Cardiac fibroblast (primary cell): ENCODE measurements around the gene AFF3.

Experiments
- DNase-seq, 2 donors: peaks; one replicate each; pipeline versions ENCODE4 v3.0.0 to v3.0.0-alpha.2; 2010; ENCODE audit warnings: low read depth in 2 of 2
- H3K4me3 ChIP-seq, 2 donors: replicated peaks in 1 of 2; 1 replicate in 1 of 2; 2 replicates in 1 of 2; pipeline ENCODE4 v1.5.1; 2011; ENCODE audit warnings: low read depth in 2 of 2, low read length in 2 of 2, mild to moderate bottlenecking in 2 of 2, moderate library complexity in 1 of 2
- TF ChIP-seq, protein P1 (sequence below): IDR thresholded peaks from one replicate; pipeline ENCODE4 v1.5.1; 2011; ENCODE audit warnings: low read depth, mild to moderate bottlenecking, low read length, inconsistent platforms

AFF3 gene

DNA sequence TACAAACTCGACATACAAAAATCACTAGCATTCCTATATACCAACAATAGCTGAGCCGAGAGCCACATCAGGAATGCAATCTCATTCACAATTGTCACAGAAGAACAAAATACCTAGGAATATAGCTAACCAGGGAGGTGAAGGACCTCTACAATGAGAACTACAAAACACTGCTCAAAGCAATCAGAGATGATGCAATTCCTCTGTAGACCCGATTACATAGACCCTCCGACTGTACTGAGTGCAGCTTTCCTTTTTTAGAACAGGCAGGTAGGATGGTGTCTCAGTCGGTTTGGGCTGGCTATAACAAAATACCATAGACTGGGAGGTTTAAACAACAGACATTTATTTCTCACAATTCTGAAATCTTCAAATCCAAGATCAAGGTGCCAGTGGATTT is 513.1 kb downstream of the AFF3 start:
- no peak for DNase-seq
- TF ChIP-seq, protein P1, sequence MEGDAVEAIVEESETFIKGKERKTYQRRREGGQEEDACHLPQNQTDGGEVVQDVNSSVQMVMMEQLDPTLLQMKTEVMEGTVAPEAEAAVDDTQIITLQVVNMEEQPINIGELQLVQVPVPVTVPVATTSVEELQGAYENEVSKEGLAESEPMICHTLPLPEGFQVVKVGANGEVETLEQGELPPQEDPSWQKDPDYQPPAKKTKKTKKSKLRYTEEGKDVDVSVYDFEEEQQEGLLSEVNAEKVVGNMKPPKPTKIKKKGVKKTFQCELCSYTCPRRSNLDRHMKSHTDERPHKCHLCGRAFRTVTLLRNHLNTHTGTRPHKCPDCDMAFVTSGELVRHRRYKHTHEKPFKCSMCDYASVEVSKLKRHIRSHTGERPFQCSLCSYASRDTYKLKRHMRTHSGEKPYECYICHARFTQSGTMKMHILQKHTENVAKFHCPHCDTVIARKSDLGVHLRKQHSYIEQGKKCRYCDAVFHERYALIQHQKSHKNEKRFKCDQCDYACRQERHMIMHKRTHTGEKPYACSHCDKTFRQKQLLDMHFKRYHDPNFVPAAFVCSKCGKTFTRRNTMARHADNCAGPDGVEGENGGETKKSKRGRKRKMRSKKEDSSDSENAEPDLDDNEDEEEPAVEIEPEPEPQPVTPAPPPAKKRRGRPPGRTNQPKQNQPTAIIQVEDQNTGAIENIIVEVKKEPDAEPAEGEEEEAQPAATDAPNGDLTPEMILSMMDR: no peak
- H3K4me3 ChIP-seq: no peak overlapping the region

DNA sequence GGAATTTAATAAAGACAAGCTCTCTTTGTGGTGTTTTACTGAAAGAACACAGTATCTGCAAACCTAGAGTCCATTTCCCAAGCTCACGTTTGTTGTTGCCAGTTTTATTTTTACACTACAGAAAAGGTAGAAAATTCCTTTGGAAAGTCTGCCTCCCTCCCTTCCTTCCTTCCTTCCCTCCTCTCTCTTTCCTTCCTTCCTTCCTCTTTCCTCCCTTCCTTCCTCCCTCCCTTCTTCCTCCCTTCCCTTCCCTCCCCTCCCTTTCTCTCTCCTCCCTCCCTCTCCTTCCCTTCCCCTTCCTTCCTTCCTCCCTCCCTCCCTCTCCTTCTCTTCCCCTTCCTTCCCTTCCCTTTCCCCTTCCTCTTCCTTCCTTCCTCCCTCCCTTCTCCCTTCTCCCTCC is 516.2 kb downstream of the AFF3 start:
- DNase-seq: no peak
- H3K4me3 ChIP-seq: no peak overlapping the region
- TF ChIP-seq, protein P1: no peak

DNA sequence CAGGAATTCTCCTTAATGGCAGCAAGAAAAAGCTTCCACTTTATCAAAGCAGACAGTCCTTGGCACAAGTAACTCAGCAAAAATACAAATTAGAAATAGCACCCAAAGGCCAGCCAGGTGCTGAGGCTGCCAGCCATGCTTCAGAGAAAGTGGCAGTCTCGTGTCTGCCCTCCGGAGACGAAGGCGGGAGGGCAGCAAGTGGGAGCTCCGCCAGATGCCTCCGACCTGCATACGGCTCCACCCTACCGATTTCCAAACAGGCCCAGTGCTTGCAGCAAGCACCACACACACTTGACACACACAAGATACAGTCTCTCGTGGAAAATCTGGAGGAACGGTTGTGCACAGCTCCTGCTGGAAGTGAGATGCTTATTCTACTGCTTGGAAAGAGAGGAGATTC is 517.7 kb downstream of the AFF3 start:
- TF ChIP-seq, protein P1: no peak
- no peak for DNase-seq
- H3K4me3 ChIP-seq: no peak overlapping the region

DNA sequence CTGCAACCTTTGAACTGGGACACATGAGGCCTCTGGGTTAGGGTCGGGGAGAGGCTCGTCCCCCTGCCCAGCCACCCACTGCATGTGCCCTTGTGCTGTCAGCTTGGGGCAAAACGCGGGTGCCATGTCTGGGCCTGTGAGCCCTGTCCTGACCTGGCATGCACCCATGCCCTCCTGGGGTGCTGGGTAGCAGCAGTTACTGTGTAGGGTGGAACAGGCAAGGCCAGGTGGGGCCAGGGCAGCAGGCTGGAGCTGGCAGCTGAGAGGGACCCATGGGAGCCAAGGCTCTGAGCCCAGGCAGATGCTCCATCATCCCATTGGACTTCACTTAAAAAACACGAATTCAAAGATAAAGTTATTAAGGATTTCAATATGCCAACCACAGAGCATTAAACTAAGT is 518.8 kb downstream of the AFF3 start:
- DNase-seq: no peak
- no peak overlapping the region for H3K4me3 ChIP-seq
- TF ChIP-seq, protein P1: no peak

DNA sequence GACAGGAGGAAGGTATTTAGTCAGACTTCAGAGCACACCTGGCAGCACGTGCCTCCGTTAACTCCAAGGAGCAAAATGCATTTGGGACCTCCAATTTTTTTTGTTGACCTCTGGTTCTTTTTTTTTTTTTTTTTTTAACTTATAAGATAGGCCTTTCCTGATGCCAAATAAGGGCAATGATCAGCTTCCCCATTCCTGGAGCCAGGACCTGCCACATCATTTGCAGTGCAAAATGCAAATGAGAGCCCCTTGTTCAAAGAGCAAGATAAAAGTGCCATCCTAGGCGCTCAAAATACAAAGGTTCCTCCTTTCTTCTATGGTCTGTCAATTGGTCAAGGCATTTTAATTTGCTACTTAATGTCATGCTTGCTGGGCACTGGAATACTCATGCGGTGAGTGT is 519.4 kb downstream of the AFF3 start:
- TF ChIP-seq, protein P1: no peak
- no peak for DNase-seq
- no peak overlapping the region for H3K4me3 ChIP-seq

DNA sequence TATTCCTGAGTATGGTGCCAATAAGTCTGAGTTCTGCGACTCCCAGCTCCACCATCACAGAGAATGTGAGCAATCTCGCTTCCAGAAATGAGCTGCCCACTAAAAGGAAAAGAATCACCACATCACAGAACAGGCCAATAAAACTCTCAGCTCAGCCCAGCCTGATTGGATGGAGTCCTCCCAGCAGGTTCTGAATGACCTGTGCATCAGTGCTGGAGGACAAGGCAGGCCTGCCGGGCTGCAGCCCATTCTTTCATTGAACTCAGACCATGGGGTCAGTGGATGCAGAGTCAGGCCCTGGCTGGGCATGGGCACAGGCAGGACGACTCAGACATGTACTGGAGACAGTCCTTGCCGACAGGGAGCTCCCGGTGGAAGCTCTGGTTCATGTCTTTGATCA is 519.9 kb downstream of the AFF3 start:
- H3K4me3 ChIP-seq: no peak overlapping the region
- DNase-seq: no peak
- TF ChIP-seq, protein P1: no peak

DNA sequence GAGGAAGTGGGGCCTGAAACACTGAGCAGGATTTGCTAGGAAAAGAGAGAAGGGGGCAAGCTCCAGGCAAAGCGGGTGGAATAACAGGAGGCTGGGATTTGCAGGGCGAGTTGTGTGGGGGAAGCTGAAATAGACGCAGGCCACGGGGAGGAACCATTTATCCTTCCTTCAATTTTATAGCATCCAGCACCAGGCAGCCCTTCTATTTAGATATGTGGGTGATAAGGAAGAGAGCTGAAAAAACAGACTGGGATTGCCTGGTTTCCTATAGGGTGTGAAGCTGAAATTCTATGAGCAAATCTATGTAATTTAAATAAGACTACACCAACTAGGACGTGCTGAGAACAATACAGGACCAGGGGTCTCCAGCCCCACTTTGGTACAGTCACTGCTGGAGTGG is 520.6 kb downstream of the AFF3 start:
- TF ChIP-seq, protein P1: no peak
- H3K4me3 ChIP-seq: no peak overlapping the region
- DNase-seq: no peak
